Panc1 (cell line): ENCODE data around the gene MDN1.
"Not testable (repeated sequence)": the region's sequence is repeated elsewhere in the genome, so short reads cannot be mapped to it uniquely, and the experiment has no call there.

Source experiments
- POLR2AphosphoS5 ChIP-seq: IDR thresholded peaks from 2 replicates; pipeline ENCODE4 v1.6.1; 2012; ENCODE audit warnings: mild to moderate bottlenecking, low read depth, low read length, moderate library complexity
- TF ChIP-seq, protein P1 (sequence below): fragments of 450-650 bp; IDR thresholded peaks from 2 replicates; pipeline ENCODE4 v1.5.1; 2017; ENCODE audit warnings: mild to moderate bottlenecking
- TF ChIP-seq, protein P2 (sequence below), 2 experiments: IDR thresholded peaks; 2 replicates each; pipeline ENCODE4 v1.6.1; 2011 to 2012; ENCODE audit warnings: low read depth in 2 of 2, control low read depth in 1 of 2, low read length in 1 of 2, mild to moderate bottlenecking in 1 of 2, moderate library complexity in 1 of 2; ENCODE audit not compliant: insufficient read depth in 1 of 2

DNA sequence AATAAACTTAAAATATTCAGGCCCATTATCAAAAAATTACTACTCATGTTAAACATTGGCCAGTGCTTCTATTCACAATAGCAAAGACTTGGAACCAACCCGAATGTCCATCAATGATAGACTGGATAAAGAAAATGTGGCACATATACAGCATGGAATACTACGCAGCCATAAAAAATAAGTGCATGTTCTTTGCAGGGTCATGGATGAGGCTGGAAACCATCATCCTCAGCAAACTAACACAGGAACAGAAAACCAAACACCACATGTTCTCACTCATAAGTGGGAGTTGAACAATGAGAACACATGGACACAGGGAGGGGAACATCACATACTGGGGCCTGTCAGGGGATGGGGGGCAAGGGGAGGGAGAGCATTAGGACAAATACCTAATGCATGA is 88.3 kb downstream of the MDN1 start:
- TF ChIP-seq, protein P1, sequence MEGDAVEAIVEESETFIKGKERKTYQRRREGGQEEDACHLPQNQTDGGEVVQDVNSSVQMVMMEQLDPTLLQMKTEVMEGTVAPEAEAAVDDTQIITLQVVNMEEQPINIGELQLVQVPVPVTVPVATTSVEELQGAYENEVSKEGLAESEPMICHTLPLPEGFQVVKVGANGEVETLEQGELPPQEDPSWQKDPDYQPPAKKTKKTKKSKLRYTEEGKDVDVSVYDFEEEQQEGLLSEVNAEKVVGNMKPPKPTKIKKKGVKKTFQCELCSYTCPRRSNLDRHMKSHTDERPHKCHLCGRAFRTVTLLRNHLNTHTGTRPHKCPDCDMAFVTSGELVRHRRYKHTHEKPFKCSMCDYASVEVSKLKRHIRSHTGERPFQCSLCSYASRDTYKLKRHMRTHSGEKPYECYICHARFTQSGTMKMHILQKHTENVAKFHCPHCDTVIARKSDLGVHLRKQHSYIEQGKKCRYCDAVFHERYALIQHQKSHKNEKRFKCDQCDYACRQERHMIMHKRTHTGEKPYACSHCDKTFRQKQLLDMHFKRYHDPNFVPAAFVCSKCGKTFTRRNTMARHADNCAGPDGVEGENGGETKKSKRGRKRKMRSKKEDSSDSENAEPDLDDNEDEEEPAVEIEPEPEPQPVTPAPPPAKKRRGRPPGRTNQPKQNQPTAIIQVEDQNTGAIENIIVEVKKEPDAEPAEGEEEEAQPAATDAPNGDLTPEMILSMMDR = not testable (repeated sequence)
- not testable (repeated sequence) for TF ChIP-seq POLR2AphosphoS5
- TF ChIP-seq, protein P2, sequence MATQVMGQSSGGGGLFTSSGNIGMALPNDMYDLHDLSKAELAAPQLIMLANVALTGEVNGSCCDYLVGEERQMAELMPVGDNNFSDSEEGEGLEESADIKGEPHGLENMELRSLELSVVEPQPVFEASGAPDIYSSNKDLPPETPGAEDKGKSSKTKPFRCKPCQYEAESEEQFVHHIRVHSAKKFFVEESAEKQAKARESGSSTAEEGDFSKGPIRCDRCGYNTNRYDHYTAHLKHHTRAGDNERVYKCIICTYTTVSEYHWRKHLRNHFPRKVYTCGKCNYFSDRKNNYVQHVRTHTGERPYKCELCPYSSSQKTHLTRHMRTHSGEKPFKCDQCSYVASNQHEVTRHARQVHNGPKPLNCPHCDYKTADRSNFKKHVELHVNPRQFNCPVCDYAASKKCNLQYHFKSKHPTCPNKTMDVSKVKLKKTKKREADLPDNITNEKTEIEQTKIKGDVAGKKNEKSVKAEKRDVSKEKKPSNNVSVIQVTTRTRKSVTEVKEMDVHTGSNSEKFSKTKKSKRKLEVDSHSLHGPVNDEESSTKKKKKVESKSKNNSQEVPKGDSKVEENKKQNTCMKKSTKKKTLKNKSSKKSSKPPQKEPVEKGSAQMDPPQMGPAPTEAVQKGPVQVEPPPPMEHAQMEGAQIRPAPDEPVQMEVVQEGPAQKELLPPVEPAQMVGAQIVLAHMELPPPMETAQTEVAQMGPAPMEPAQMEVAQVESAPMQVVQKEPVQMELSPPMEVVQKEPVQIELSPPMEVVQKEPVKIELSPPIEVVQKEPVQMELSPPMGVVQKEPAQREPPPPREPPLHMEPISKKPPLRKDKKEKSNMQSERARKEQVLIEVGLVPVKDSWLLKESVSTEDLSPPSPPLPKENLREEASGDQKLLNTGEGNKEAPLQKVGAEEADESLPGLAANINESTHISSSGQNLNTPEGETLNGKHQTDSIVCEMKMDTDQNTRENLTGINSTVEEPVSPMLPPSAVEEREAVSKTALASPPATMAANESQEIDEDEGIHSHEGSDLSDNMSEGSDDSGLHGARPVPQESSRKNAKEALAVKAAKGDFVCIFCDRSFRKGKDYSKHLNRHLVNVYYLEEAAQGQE (IDR thresholded peaks at IDR 0.05; ENCODE audit: insufficient read depth in 1 of 2, low read depth in 2 of 2, low read length in 1 of 2) = not testable (repeated sequence)
